Fibroblast of lung (primary cell): ENCODE results near the gene S100A8. TPM values are rescaled to one million over a fixed set of nuclear protein-coding genes. Genes with fewer than 3 reads are reported as not detected.

ENCODE experiments used
- DNase-seq, 2 donors: peaks; one replicate each; pipeline versions ENCODE4 v3.0.0 to v3.0.0-alpha.2; 2010; ENCODE audit warnings: low read depth in 2 of 2
- H2AFZ ChIP-seq: 2 replicates; pipeline ENCODE4 v1.5.1; 2012; ENCODE audit warnings: low read length, control low read depth, inconsistent platforms
- H3K27ac ChIP-seq: 2 replicates; pipeline ENCODE4 v1.5.1; 2011; ENCODE audit warnings: low read length, control low read depth; ENCODE audit not compliant: insufficient read depth
- H3K27me3 ChIP-seq: 2 replicates; pipeline ENCODE4 v1.5.1; 2011; ENCODE audit warnings: mild to moderate bottlenecking, low read length; ENCODE audit not compliant: control insufficient read depth, insufficient read depth
- H3K36me3 ChIP-seq: 2 replicates; pipeline ENCODE4 v1.5.1; 2011; ENCODE audit warnings: low read length; ENCODE audit not compliant: control insufficient read depth, insufficient read depth
- H3K4me1 ChIP-seq: 2 replicates; pipeline ENCODE4 v1.5.1; 2011; ENCODE audit warnings: low read length; ENCODE audit not compliant: control insufficient read depth, insufficient read depth; ENCODE audit errors: extremely low read depth
- H3K4me2 ChIP-seq: 2 replicates; pipeline ENCODE4 v1.5.1; 2011; ENCODE audit warnings: low read length, control low read depth; ENCODE audit not compliant: insufficient read depth; ENCODE audit errors: extremely low read depth
- H3K4me3 ChIP-seq, 4 experiments: fragments of 200-600 bp in 1 of 4; sonication (generic) in 1 of 4; replicated peaks in 1 of 4; 2 replicates each; pipeline ENCODE4 v1.5.1; 2011 to 2016; ENCODE audit warnings: low read length in 4 of 4, low read depth in 3 of 4, mild to moderate bottlenecking in 3 of 4, control low read depth in 2 of 4, inconsistent platforms in 1 of 4, mixed read lengths in 1 of 4; ENCODE audit not compliant: insufficient read depth in 1 of 4; ENCODE audit errors: control extremely low read depth in 1 of 4
- H3K79me2 ChIP-seq: 2 replicates; pipeline ENCODE4 v1.5.1; 2012; ENCODE audit warnings: mild to moderate bottlenecking, low read length, inconsistent platforms; ENCODE audit not compliant: control insufficient read depth, insufficient read depth
- H3K9ac ChIP-seq: 2 replicates; pipeline ENCODE4 v1.5.1; 2011; ENCODE audit warnings: mild to moderate bottlenecking, low read length, control low read depth; ENCODE audit not compliant: insufficient read depth
- H3K9me3 ChIP-seq: 2 replicates; pipeline ENCODE4 v1.5.1; 2012; ENCODE audit warnings: low read depth, low read length; ENCODE audit not compliant: control insufficient read depth, insufficient read depth
- H4K20me1 ChIP-seq: 2 replicates; pipeline ENCODE4 v1.5.1; 2011; ENCODE audit warnings: low read length; ENCODE audit not compliant: control insufficient read depth, insufficient read depth; ENCODE audit errors: extremely low read depth
- CTCF ChIP-seq, 2 donors: IDR thresholded peaks in 1 of 2; conservative IDR thresholded peaks in 1 of 2; 1 replicate in 1 of 2; 2 replicates in 1 of 2; pipeline ENCODE4 v1.5.1; 2011 to 2012; ENCODE audit warnings: low read length in 2 of 2, control low read depth in 1 of 2, inconsistent platforms in 1 of 2, low read depth in 1 of 2, mild to moderate bottlenecking in 1 of 2
- EZH2 ChIP-seq: IDR thresholded peaks from 2 replicates; pipeline ENCODE4 v1.5.1; 2012; ENCODE audit warnings: low read length, control low read depth, mild to moderate bottlenecking; ENCODE audit errors: missing control alignments
- polyA plus RNA-seq, 2 donors: library from polyadenylated mRNA; depleted of rRNA in 1 of 2; stranded (reverse) in 1 of 2; unstranded in 1 of 2; fragments of >200 nt; gene quantifications; 2 replicates each; pipeline ENCODE4 v1.2.1, GENCODE V29; 2011 to 2012; ENCODE audit warnings: missing spikeins in 1 of 2
- total RNA-seq: library from RNA; depleted of rRNA; stranded (reverse); fragments of >200 nt; gene quantifications from 2 replicates; pipeline ENCODE4 v1.2.1, GENCODE V29; 2014

Gene S100A8
- total and polyA plus RNA-seq, 2 donors (not counting 1 experiment from before 2014, with no cell fraction given), result not detected

DNA sequence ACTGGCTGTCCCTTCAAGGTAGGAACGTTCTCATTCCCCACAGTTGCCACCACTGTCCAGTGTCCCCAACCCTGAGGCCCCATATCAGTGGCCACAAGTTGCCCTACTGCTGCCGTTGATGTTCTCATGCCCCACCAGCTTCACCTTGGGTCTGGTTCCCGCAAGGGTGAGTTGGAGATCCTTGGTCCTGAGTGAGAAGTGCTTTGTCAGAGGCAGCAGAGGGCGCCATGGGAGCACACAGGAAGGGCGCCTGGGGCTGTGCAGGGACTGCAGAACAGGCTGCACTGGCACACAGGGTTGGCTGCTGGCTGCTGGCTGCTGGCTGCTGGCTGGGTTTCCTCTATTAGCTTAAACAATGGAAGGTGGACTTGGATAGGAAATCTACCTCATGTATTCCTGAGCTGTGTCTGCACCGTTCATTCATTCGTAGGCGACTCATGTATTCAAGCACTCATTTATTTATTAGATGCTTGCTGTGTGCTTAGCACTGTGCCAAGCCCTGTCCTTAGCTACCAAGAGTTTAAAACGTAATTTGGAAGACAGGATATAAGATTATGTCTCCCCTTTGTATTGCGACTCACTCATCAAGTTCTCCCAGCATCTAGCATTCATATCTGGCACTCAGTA is 35.3 kb downstream of the S100A8 start:
- Histone ChIP-seq H3K9ac (no peak overlapping the region), H3K27me3 (no peaks in the 10 kb centered on the region), H2AFZ (no peak overlapping the region), H3K79me2 (no peaks in the 10 kb centered on the region), H3K9me3 (no peaks in the 10 kb centered on the region), H3K4me2 (no peak overlapping the region), H3K4me1 (no peaks in the 10 kb centered on the region), H3K4me3 (no peak overlapping the region), H3K27ac (no peak overlapping the region), H3K36me3 (no peaks in the 10 kb centered on the region), H4K20me1 (no peaks in the 10 kb centered on the region)
- DNase-seq, result peak; percentile 49 to 50
- TF ChIP-seq CTCF (conservative IDR thresholded peaks at IDR 0.05 in 1 of 2, IDR thresholded peaks at IDR 0.05 in 1 of 2; ENCODE audit: low read depth in 1 of 2, low read length in 2 of 2) (peak; percentile 32 to 51), EZH2 (no peak)

GRCh38 chr1:153354515-153355193 is 36.2 kb downstream of the S100A8 start:
- DNase-seq, result no peak
- H3K27me3 ChIP-seq, result no peaks in the 10 kb centered on the region

More at GRCh38 chr1:153354515-153355193, 36.2 kb downstream of the S100A8 start:
- H3K4me3 ChIP-seq, result no peak overlapping the region
- H3K9me3 ChIP-seq, result no peaks in the 10 kb centered on the region
- no peak overlapping the region for H2AFZ ChIP-seq
- H3K27ac ChIP-seq, result no peak overlapping the region
- H3K36me3 ChIP-seq, result no peaks in the 10 kb centered on the region
- no peak overlapping the region for H3K4me2 ChIP-seq
- H3K79me2 ChIP-seq, result no peaks in the 10 kb centered on the region
- H4K20me1 ChIP-seq, result no peaks in the 10 kb centered on the region
- H3K9ac ChIP-seq, result no peak overlapping the region
- TF ChIP-seq EZH2 (no peak), CTCF (conservative IDR thresholded peaks at IDR 0.05 in 1 of 2, IDR thresholded peaks at IDR 0.05 in 1 of 2; ENCODE audit: low read depth in 1 of 2, low read length in 2 of 2) (no peak)
- H3K4me1 ChIP-seq, result no peaks in the 10 kb centered on the region
